HG02884 (cell line): ENCODE results near the gene TP53I13.
A peak's percentile ranks its signal among the peaks of the same experiment; 100 is the strongest.

ENCODE experiments used
- ATAC-seq: cut with Tn5 transposase; IDR thresholded peaks from one replicate; pipeline ENCODE4 v1.9.1; 2021; ENCODE audit warnings: mild to moderate bottlenecking, moderate library complexity; ENCODE audit not compliant: unreplicated experiment

TP53I13 gene

GRCh38 chr17:29578626-29579485, 10.4 kb downstream of the TP53I13 start:
- no peak for ATAC-seq

DNA sequence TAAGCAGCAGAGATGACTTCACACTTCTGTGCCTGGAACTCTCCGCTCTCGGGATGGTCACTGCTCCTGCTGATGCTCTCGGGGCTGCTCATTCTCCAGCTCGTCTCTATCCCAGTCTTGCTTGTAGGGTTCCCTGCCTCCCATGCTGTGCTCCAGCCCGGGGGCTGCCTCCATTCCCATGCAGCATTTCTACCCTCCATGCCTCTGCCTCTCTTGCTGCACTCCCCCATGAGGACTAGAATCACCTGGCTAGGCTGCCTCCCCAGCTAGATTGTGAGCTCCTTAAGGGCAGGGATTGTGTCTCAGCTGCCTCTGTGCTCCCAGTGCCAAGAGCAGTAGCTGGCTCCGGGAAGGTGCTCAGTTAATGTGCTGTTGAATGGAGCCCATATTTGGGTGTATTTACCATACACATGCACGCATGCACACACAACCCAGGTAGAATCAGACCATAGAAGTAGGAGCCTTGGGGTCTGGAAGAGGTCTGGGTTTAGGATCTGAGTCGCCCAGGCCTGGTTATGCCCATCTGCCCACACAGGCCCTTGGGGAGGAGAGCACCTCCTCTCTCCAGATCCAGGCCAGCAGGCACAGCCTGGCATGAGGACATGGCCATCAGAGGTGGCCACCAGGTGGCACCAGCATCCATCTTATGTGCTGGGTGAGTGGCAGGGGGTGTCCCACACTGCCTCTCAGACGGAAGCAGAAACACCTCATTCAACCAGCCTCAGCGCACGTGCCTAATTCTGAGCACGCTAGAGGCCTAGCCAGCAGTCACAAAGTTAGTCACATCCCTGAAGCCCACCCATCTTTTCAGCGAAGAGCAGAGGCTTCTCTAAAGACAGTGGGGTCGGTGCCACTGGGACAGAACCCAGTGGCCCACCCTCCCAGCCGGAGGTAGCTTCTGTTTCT, 11.6 kb downstream of the TP53I13 start:
- peak; percentile 78 for ATAC-seq

DNA sequence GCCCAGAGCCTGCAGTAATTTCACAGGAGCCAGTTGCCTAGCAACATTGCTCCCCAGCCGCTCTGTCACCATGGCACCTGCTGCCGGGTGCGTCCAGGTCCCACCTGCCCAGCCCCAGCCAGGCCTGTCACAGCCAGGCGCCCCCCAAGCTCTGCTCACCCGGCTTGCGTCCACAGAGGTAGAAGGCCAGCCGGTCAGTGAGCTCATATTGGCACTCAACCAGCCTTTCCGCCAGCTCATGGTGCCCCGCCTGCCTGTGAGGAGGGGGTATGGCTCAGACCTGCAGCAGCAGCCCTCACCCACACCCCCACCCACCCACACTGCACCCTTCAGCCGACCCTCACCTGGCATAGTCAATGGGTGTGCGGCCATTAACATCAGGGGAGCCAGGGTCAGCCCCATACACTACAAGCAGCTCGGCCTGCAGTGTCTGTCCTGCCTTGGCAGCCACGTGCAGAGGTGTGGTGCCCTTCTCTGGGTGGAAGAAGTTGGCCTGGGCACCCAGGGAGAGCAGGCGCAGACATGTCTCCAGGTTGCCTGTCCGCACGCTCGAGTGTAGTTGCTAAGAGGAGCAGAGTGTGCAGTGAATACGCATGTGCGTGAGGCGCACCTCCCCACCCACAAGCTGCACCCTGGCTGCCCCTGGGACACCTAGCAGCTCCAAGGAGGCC, 13.2 kb downstream of the TP53I13 start:
- no peak for ATAC-seq

GRCh38 chr17:29582254-29582765, 13.8 kb downstream of the TP53I13 start:
- no peak for ATAC-seq

DNA sequence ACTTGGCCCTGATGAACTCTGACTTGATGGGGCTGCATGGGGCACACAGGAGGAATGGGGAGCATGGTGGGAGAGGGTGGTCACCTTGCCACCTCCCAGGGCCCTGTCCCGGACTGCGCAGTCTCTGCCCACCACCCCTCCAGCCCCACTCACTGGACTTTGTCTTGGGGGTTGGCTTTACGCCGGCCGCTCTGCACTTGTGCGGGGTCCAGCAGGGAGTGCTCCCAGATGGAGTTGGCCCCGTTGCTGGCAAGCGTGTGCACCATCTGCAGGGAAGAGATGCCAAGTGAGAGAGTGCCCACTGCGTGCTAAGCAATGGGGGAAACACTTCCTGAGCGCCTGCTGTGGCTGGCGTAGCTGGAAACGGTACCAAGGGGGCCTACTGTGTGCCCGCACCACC, 14.3 kb downstream of the TP53I13 start:
- no peak for ATAC-seq

DNA sequence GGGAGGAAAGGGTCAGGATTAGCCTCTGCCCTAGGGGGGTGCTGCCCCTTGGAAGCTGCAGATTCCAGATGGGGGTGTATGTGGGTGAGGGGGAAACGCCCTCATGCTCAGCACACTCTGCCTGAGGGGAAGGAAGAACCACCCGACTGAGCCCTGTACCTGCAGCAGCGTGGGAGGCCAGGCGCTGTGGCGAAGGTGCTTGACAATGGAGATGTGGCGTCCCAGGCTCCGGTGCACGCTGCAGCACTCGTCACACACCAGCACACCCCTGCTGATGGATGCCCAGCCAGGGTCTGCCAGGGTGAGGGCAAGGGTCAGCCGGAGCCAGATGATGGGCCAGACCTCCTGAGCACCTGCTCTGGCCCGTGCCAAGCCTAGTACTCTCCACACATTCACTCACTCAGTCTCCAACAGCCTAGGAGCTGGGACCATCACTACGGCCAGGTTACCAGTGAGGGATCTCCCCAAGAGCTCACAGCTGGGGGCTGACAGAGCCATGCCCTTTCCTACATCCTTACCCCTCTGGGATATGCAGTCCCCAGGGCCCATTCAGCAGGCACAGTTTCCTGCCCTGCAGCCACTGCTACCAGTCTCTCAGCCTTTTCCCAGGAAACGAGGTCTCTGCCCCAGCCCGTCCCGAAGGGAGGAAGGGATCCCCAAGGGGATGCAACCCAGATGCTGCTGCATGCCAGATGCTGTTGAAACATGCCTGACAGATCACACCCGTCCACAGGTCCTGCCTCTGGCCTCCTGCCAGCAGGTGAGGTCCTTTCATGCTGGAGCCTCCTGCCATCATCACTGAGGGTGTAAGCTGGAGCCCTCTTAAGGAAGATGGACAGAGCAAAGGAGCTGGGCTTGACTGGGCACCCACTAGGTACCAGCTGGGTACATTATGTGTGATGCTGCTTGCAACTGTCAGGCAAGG, 15.1 kb downstream of the TP53I13 start:
- no peak for ATAC-seq

GRCh38 chr17:29584452-29585079, 16.1 kb downstream of the TP53I13 start:
- no peak for ATAC-seq

- ATAC-seq, result no peak
These were observed 16.7 kb downstream of the TP53I13 start for GRCh38 chr17:29585080-29585751.

GRCh38 chr17:29586676-29587469, 18.4 kb downstream of the TP53I13 start:
- no peak for ATAC-seq

GRCh38 chr17:29587591-29587990, 19.1 kb downstream of the TP53I13 start:
- no peak for ATAC-seq

GRCh38 chr17:29588017-29588561, 19.6 kb downstream of the TP53I13 start:
- ATAC-seq, result no peak

DNA sequence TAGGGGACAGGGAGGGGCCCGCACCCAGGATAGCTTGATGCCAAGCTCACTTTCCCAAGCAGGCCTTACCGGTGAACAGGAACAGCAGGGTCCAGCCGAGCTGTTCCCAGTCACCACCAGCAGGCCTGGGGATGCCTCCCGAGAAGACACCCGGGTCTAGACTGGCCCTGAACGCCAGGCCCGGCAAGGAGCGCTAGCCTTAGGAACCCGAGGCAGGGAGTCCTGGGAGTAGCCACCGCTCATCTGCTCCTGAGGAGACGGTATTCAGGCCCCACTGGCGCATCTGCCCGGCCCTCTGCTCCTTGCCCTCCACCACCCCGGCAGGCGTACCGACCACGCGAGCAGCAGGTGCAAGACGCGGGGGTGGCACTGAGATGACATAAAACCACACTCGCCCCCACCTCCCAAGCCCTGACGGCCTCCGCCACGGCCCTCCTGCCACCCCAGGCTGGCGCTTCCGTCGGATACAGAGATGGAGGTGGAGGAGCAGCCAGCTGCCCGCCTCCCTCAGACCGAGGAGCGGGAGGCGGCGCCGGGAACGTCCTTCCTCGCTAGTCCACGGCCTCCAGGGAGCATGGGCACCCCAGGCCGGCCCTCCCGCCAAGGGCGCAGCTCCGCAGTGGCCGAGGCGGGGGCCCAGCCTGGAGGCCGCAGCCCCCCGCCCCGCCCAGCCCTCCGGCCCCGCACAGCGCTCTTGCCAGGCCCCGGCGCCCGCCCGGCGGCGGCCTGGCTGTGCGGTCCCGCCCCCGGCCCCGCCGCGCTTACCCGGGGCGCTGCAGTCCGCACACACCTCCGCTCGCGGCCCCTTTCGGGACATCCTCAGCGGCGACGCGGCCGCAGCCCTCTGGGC, 20.3 kb downstream of the TP53I13 start:
- ATAC-seq, result no peak

- ATAC-seq, result no peak
These were observed 21.3 kb downstream of the TP53I13 start, which contains the start of gene GIT1 for GRCh38 chr17:29589524-29590410. GIT1 (minus strand) TSS chr17:29589648; CDS start chr17:29589378, 270 bp downstream.

DNA sequence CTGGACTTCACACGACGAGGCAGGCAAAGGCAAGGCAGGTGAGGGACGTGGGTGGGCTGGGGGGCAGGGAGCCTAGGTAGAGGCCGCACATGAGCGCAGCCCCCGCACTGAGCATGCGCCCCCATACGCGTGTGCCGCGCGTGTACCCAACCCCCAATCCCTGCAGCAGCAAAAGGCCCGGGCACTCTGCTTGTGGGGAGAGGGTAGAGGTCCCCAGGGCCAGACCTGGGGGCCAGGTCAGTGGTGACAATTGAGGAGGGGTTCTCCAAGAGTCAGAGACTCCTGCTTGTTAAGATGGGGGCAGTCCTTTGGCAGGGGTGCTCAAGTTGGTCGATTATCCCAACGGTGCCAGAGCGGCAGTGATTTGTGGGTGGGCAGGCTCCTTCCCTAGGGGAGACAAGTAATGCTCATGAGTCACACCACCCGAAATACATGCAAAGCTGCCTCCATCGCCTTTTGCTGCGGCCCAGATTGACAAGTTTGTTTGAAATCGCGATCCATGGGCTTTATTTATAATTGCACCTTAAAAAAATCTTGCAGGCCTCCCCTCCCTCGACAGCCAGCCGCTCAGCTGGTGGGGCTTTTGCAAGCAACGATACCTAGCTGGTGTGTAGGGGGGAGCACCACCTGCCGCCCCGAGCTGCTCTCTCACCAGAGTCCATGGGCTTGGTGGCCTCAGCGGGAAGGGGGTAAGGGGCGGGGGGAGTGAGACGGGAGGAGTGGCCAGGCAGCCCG, 22.1 kb downstream of the TP53I13 start:
- no peak for ATAC-seq

DNA sequence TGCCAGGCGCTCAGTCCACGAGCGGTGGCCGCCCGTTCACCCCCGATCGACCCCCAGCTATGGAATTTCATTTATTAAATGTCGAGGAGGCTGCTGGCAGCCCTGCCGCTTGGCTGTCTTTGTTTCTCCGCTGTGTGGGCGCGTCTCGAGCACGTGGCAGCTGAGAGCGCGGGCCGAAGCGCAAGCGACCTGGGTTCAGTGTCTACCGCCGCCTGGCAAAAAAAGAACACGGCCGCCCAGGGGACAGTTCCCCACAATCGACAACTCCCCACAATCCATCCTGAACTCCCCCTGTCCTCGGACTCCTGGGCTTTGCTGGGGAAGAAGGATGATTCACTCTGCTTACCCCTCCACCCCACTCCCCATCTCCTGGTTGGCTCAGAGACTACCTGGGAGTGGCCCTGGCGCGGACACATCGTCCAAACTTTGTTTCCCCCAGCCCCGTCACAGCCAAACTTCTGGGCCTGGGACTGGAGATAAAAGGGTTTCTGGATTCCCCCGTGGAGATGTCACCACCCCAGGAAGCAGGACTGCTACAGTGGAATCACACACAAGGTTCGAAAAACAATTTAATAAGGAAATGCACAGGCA, 22.7 kb downstream of the TP53I13 start:
- no peak for ATAC-seq
